Nephron (organoid): ENCODE results near the gene EIF2B1.

ENCODE experiments used
- H3K27ac Mint-ChIP-seq, 3 experiments: 2 replicates each; pipeline ENCODE4 v1.8.0; 2020; ENCODE audit warnings: mixed read lengths in 3 of 3, mild to moderate bottlenecking in 2 of 3, moderate library complexity in 1 of 3
- H3K27me3 Mint-ChIP-seq: 2 replicates; pipeline ENCODE4 v1.8.0; 2021; ENCODE audit warnings: low read depth, mild to moderate bottlenecking, moderate library complexity, mixed read lengths
- H3K36me3 Mint-ChIP-seq: 2 replicates; pipeline ENCODE4 v1.8.0; 2020; ENCODE audit warnings: low read depth, mixed read lengths
- H3K4me1 Mint-ChIP-seq: 2 replicates; pipeline ENCODE4 v1.8.0; 2020; ENCODE audit warnings: mixed read lengths
- H3K4me3 Mint-ChIP-seq, 3 experiments: 2 replicates each; pipeline ENCODE4 v1.8.0; 2020; ENCODE audit warnings: mild to moderate bottlenecking in 3 of 3, mixed read lengths in 3 of 3, moderate library complexity in 2 of 3
- H3K9me3 Mint-ChIP-seq: 2 replicates; pipeline ENCODE4 v1.8.0; 2020; ENCODE audit warnings: mixed read lengths
- CTCF ChIP-seq, 3 experiments: fragments of 200-600 bp; sonication (generic); IDR thresholded peaks; one replicate each; pipeline ENCODE4 v1.5.0; 2021; ENCODE audit warnings: antibody characterized with exemption in 3 of 3; ENCODE audit not compliant: unreplicated experiment in 3 of 3

The EIF2B1 gene

GRCh38 chr12:123656392-123656791 lies 22.9 kb upstream of the EIF2B1 start:
- H3K4me1 Mint-ChIP-seq = no peaks in the 10 kb centered on the region
- no peaks in the 10 kb centered on the region for H3K27me3 Mint-ChIP-seq
- TF ChIP-seq CTCF (IDR thresholded peaks at IDR 0.05; ENCODE audit: unreplicated experiment in 3 of 3) = no peak
- H3K27ac Mint-ChIP-seq = no peak overlapping the region
- H3K36me3 Mint-ChIP-seq = peaks cover 50% of the 10 kb centered on the region
- H3K4me3 Mint-ChIP-seq = no peak overlapping the region
- no peaks in the 10 kb centered on the region for H3K9me3 Mint-ChIP-seq

GRCh38 chr12:123655420-123655819 lies 21.9 kb upstream of the EIF2B1 start:
- Mint-ChIP-seq H3K9me3 (no peaks in the 10 kb centered on the region), H3K4me1 (no peaks in the 10 kb centered on the region), H3K4me3 (no peak overlapping the region), H3K27me3 (no peaks in the 10 kb centered on the region), H3K36me3 (peaks cover 52% of the 10 kb centered on the region), H3K27ac (no peak overlapping the region)
- TF ChIP-seq CTCF (IDR thresholded peaks at IDR 0.05; ENCODE audit: unreplicated experiment in 3 of 3) = no peak

- Mint-ChIP-seq H3K4me1 (no peaks in the 10 kb centered on the region), H3K27me3 (no peaks in the 10 kb centered on the region), H3K4me3 (no peak overlapping the region), H3K9me3 (no peaks in the 10 kb centered on the region), H3K36me3 (peaks cover 48% of the 10 kb centered on the region), H3K27ac (no peak overlapping the region)
- no peak for TF ChIP-seq CTCF (IDR thresholded peaks at IDR 0.05; ENCODE audit: unreplicated experiment in 3 of 3)
Observed at GRCh38 chr12:123654129-123654701, 20.7 kb upstream of the EIF2B1 start.

GRCh38 chr12:123648401-123648800 lies 14.9 kb upstream of the EIF2B1 start:
- H3K36me3 Mint-ChIP-seq = peaks cover 47% of the 10 kb centered on the region

GRCh38 chr12:123645878-123646277 lies 12.4 kb upstream of the EIF2B1 start:
- Mint-ChIP-seq H3K4me1 (no peaks in the 10 kb centered on the region), H3K36me3 (peaks cover 35% of the 10 kb centered on the region), H3K4me3 (no peak overlapping the region), H3K27ac (no peak overlapping the region), H3K9me3 (no peaks in the 10 kb centered on the region), H3K27me3 (no peaks in the 10 kb centered on the region)
- no peak for TF ChIP-seq CTCF (IDR thresholded peaks at IDR 0.05; ENCODE audit: unreplicated experiment in 3 of 3)

More at GRCh38 chr12:123648401-123648800, 14.9 kb upstream of the EIF2B1 start:
- H3K27ac Mint-ChIP-seq = no peak overlapping the region
- H3K9me3 Mint-ChIP-seq = no peaks in the 10 kb centered on the region
- no peak overlapping the region for H3K4me3 Mint-ChIP-seq
- H3K27me3 Mint-ChIP-seq = no peaks in the 10 kb centered on the region
- no peak for TF ChIP-seq CTCF (IDR thresholded peaks at IDR 0.05; ENCODE audit: unreplicated experiment in 3 of 3)
- H3K4me1 Mint-ChIP-seq = no peaks in the 10 kb centered on the region

- Mint-ChIP-seq H3K4me3 (no peak overlapping the region), H3K4me1 (no peaks in the 10 kb centered on the region), H3K36me3 (peaks cover 30% of the 10 kb centered on the region), H3K27me3 (no peaks in the 10 kb centered on the region), H3K27ac (no peak overlapping the region), H3K9me3 (no peaks in the 10 kb centered on the region)
- TF ChIP-seq CTCF (IDR thresholded peaks at IDR 0.05; ENCODE audit: unreplicated experiment in 3 of 3) = no peak
Observed at GRCh38 chr12:123645380-123645779, 11.9 kb upstream of the EIF2B1 start.
